GM21515 (cell line): Measurements from ENCODE around the gene C19orf81.

Experiments used
- ATAC-seq: cut with Tn5 transposase; IDR thresholded peaks from one replicate; pipeline ENCODE4 v1.9.1; 2021; ENCODE audit not compliant: unreplicated experiment

Gene C19orf81

GRCh38 chr19:50678323-50678722 lies 29.1 kb downstream of the C19orf81 start:
- no peak for ATAC-seq

DNA sequence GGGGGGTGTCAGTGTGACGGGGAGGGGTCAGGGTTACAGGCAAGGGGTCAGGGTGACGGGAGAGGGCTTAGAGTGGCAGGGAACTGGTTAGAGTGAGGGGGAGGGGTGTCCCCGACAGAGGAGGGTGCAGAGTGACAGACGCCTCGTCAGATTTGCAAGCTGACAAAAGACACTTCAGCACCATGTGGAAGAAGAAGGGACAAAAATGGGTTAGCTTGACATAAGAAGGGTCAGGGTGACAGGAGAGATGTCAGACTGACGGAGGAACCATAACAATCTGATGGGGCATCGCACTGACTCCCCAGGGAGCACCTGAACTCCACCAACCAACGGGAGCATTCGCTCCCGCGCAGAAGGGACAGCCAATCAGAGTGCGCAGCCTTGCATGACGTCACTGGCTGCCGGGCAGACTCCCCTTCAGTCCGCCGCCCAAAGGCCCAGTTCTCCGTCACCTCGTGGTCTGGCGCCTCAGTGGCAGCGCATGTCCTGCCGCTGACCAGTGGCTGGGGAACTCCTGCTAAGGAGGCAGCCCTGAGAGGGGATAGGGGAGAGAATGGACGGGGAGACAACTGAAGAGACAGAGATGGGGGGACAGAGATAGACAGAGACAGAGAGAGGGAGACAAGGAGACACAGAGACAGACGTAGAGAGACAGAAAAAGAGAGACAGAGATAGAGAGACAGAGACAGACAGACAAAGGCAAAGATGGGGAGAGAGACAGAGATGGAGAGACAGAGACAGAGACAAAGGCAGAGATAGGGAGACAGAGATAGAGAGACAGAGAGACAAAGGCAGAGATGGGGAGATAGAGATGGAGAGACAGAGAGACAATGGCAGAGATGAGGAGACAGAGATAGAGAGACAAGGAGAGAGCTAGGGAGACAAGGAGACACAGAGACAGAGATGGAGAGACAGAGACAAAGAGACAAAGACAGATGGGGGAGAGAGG lies 30.2 kb downstream of the C19orf81 start:
- peak; percentile 58 for ATAC-seq

GRCh38 chr19:50686310-50687032 lies 37.2 kb downstream of the C19orf81 start:
- ATAC-seq, result no peak

DNA sequence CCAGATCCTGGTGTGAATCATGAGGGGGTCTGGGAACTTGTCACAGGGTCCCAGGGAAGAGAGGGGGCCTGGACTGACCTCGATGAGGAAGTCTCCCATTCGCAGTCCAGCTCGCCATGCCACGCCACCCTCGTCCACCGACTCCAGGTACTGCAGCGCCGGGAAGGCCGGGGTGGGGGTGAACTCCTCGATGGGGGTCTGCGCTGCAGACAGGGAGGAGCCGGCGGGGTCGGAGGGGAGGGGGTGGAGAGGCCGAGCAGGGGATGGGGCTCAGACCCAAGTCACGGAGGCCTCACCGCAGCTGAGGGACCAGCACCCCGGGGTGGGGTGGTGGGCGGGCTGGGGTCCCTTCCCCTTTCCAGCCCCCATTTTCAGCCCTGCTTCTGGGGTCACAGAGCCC lies 39.5 kb downstream of the C19orf81 start:
- no peak for ATAC-seq

DNA sequence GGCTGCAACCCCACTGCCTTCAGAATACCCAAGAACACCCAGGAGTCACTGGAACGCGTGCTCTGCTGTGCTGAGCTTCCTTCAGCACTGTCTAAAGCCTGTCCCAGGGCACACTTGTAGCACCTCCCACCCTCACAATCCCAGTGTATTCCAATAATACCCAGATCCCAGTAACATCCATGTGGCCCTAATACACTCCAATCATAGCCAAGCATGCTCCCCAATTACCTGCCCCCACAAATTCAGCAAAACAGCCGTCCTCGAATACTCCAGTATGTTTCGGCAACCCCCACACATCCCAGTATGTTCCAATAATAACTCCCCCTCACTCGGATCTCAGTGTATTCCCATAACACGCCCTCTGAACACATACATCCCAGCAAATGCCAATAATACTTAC lies 41.2 kb downstream of the C19orf81 start:
- ATAC-seq, result no peak

GRCh38 chr19:50693064-50693975 lies 44.1 kb downstream of the C19orf81 start:
- no peak for ATAC-seq

DNA sequence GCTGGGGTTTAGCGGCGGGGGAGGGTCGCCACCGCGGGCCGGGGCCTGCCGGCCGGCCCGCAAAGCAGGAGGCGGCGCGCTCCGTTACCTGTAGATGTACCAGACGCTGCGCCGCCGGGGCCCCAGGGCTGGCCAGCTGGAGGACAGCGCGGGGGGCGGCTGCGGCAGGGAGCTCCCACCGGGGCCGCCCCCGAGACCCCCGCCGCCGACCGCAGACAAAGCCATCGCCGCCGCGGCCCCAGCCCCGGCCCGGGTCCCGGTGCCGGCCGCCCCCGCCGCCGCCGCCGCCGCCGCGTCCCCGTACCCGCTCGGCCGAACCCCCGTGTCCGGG lies 45.5 kb downstream of the C19orf81 start:
- no peak for ATAC-seq

- ATAC-seq, result no peak
Observed at GRCh38 chr19:50695251-50696093, 46.2 kb downstream of the C19orf81 start.

DNA sequence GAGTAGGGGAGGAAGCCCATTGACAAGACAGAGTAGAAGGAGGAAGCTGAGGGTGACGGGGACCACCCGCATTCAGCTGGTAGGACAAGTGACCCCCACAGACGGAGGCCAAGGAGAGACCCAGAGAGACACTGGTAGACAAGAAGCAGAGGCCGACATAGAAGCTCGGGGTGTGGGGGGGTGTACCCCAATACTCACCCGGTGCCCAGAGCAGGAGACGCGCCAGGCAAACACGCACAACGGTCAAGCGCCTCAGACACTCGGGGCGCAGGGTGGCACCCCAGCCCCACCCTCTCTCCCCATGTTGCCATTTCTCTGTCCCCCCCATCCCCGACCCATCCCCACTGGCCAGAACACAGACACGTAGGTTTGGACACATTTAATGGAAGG lies 46.8 kb downstream of the C19orf81 start:
- no peak for ATAC-seq

DNA sequence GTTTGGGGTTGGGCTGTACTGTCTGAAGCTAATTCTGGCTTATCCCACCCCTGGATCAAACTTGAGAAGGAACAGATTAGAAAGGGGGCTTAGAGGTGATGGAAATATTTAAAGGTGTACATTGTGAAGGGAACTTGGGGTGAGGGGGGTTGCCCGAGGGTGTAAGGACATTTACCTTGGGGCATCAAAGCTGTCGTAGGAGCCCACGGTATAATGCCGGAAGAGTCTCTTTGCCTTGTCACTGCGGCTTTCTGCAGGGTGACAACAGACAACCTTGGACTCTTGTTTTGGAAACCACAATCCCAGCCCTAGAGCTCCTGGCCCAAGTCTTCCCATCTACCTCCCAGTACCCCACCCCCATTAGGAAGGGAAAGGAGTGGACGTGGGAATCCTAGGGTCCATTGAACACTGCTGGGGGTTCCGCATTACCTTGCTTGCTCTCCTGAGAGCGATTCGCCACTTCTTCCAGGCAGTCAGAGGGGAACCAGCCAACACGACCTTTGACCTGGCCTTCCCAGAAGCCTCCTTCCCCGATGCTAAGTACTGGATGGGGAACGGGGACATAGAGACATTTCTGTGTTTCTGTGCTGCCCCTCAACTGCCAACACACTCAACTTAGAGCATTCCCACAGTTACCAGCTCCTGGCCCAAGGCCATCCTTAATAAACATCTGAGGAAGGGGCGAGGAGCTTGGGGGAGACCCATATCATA lies 48.3 kb downstream of the C19orf81 start:
- ATAC-seq, result no peak

DNA sequence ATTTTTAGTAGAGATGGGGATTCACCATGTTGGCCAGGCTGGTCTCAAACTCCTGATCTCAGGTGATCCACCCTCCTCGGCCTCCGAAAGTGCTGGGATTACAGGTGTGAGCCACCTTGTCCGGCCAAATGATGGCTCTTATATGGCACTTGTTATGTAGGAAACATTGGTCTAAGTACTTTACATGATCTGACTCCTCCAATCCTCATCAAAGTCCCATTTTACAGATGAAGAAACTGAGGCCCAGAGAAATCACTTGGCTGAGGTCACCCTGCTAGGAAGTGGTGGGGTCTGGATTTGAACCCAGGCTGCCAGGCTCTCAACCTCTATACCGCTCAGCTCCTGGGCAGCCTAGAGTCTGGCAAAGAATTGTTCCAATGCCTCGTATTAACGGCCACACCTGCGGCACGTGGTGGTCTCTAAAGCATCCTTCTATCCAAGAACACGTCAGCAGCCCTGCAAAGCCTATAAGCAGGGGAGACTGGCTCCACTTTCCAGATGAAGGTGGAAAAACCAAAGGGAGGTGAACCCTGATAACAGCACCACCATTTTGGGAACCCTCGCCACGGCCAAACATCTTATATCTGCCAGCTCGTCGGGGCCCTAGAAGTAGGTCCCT lies 52.2 kb downstream of the C19orf81 start:
- ATAC-seq, result no peak

GRCh38 chr19:50702158-50702870 lies 53.1 kb downstream of the C19orf81 start:
- ATAC-seq, result no peak

- no peak for ATAC-seq
Observed at GRCh38 chr19:50702871-50703829, 53.9 kb downstream of the C19orf81 start.

DNA sequence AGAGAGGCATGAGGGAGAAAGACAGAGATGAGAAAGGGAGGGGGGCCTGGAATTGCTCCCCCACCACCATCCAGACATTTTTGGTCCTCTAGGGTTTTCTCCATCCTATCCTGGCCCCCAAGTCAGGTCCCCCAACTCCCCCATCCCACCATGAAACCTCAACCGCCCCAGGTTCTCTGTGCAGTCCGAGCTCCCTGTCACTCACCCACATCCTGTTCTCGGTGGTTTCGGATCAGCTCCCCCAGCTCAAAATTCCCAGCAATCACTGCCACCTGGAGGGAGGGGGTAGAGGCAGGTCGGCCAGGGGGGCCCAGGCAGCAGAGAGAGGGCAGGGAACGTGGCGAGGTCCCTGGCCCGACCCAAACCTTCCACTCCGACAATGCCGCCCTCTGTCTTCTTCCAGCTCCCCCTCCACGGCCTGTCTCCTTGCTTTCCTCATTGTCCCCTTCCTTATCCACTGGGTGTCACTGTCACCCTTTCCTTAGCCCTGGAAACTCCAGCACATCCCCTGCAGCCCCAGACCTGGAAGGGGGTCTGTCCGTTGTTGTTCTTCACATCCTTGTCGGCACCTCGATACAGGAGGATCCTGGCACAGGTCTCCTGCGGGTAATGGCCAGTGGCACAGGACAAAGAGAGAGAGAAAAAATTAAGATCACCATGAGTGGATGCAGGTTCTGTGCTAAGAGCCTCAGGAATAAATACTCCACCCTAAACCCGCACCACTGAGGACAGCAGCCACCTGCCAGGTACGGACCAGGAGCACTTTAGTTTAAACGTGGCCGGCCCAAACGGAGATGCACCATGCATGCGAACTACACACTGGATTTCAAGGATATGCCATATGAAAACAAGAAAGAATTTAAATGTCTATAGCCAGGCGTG lies 54.9 kb downstream of the C19orf81 start:
- no peak for ATAC-seq

DNA sequence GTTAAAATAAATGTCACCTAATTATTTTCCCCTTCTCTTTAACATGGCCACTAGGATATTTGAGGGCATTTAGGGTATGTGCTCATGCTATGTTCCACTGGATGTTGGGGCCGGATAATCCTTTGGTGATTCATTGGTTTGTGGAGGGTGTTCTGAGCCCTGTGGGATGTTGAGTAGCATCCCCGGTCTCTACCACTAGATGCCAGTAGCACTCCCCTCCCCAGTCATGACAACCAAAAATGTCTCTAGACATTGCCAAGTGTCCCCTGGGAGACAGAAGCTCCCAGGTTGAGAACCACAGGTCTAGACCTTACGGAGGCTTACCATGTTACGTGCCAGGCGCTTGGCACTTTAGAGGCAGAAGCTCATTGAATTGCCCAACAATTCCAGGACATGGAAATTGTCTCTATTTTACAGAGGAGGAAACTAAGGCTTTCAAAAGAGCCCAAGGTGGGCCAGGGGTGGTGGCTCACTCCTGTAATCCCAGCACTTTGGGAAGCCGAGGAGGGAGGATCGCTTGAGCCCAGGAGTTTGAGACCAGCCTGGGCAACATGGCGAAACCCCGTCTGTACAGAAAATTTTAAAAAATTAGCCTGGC lies 56.3 kb downstream of the C19orf81 start:
- ATAC-seq, result no peak

DNA sequence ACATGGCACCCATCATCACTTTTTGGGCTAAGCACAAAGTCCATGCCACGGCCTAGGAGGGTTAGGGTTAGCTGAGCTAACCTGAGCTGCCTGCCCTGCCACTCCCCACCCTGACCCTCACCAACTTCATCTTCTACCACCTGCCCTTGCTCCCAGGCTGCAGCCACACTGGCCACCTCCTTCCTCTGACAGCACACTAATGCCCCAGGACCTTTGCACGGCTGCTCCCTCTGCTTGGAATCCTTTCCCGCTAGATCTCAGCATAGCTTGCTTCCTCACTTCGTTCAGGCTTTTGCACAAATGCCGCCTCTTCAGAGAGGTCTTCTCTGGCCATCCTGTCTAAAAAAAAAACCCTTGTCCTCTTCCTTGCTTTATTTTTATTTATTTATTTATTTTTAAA lies 57.1 kb downstream of the C19orf81 start:
- no peak for ATAC-seq
